Common myeloid progenitor, CD34-positive (primary cell): ENCODE results near the gene HIPK4.
A peak's percentile ranks its signal among the peaks of the same experiment; 100 is the strongest.

Experiments used
- CTCF ChIA-PET: fragments of 350-600 bp; sonication (Branson Sonifier 250); formaldehyde crosslinking; loops from one replicate; lab custom pipeline; 2021; ENCODE audit warnings: antibody characterized with exemption; lab: Charles Lee
- POLR2A ChIA-PET: fragments of 350-600 bp; sonication (Branson Sonifier 250); formaldehyde crosslinking; loops from one replicate; lab custom pipeline; 2021; ENCODE audit warnings: antibody characterized with exemption; lab: Charles Lee
- DNase-seq, 3 donors: peaks; one replicate each; pipeline versions ENCODE4 v3.0.0 to v3.0.0-alpha.2; 2013
- H3K27ac ChIP-seq, 2 experiments: 1 replicate in 1 of 2; 2 replicates in 1 of 2; pipeline ENCODE4 v1.7.0; 2013; ENCODE audit warnings: inconsistent platforms in 2 of 2, low read length in 2 of 2, mild to moderate bottlenecking in 2 of 2, low read depth in 1 of 2, moderate library complexity in 1 of 2; ENCODE audit not compliant: severe bottlenecking in 2 of 2, insufficient read depth in 1 of 2, poor library complexity in 1 of 2
- H3K27me3 ChIP-seq, 5 experiments: replicated peaks in 2 of 5; 1 replicate in 3 of 5; 2 replicates in 2 of 5; pipeline versions ENCODE4 v1.6.1 to v1.7.0; 2013; ENCODE audit warnings: low read length in 4 of 5, mild to moderate bottlenecking in 2 of 5, moderate library complexity in 2 of 5, inconsistent platforms in 1 of 5; ENCODE audit not compliant: insufficient read depth in 5 of 5, control insufficient read depth in 4 of 5
- H3K36me3 ChIP-seq, 4 experiments: 1 replicate in 2 of 4; 2 replicates in 2 of 4; pipeline versions ENCODE4 v1.6.1 to v1.7.0; 2013; ENCODE audit warnings: low read length in 3 of 4, control low read depth in 1 of 4, mild to moderate bottlenecking in 1 of 4; ENCODE audit not compliant: control insufficient read depth in 4 of 4, insufficient read depth in 4 of 4
- H3K4me1 ChIP-seq, 4 experiments: 1 replicate in 3 of 4; 2 replicates in 1 of 4; pipeline versions ENCODE4 v1.6.1 to v1.7.1; 2013; ENCODE audit warnings: low read length in 3 of 4, mild to moderate bottlenecking in 3 of 4, control low read depth in 1 of 4, inconsistent platforms in 1 of 4, moderate library complexity in 1 of 4; ENCODE audit not compliant: control insufficient read depth in 4 of 4, insufficient read depth in 4 of 4; ENCODE audit errors: control extremely low read depth in 1 of 4
- H3K4me3 ChIP-seq, 7 experiments: 1 replicate in 4 of 7; 2 replicates in 3 of 7; pipeline versions ENCODE4 v1.5.1 to v1.7.0; 2013; ENCODE audit warnings: mild to moderate bottlenecking in 7 of 7, low read length in 6 of 7, moderate library complexity in 6 of 7, inconsistent platforms in 2 of 7, low read depth in 2 of 7, control low read depth in 1 of 7; ENCODE audit not compliant: insufficient read depth in 4 of 7, control insufficient read depth in 1 of 7; ENCODE audit errors: extremely low read depth in 1 of 7
- H3K9me3 ChIP-seq, 5 experiments: 1 replicate in 4 of 5; 2 replicates in 1 of 5; pipeline versions ENCODE4 v1.6.1 to v1.7.1; 2013; ENCODE audit warnings: low read length in 4 of 5, mild to moderate bottlenecking in 2 of 5, inconsistent platforms in 1 of 5, low read depth in 1 of 5, moderate library complexity in 1 of 5; ENCODE audit not compliant: control insufficient read depth in 4 of 5, insufficient read depth in 2 of 5; ENCODE audit errors: control extremely low read depth in 1 of 5
- WGBS: methylation state at CpG from one replicate; pipeline ENCODE4 v1.1.5; 2013; ENCODE audit not compliant: insufficient coverage; 5-methylcytosine and 5-hydroxymethylcytosine counted together

HIPK4 gene

GRCh38 chr19:40348961-40349507, 40.9 kb downstream of the HIPK4 start:
- ChIA-PET CTCF (interaction anchor here (1.0 kb wide), 2 partner anchors 9 to 286 kb away, joined by 3 read pairs; no protein-coding TSS in a partner anchor), POLR2A (interaction anchor here (1.3 kb wide), 1 partner anchor 9 kb away, joined by 3 read pairs; no protein-coding TSS in a partner anchor)
- Histone ChIP-seq H3K4me3 (peak overlapping the region; percentile 23 to 99 (median 82)), H3K27me3 (no peaks in the 10 kb centered on the region), H3K36me3 (peaks cover 0 to 5% (median 0%) of the 10 kb centered on the region in 4 experiments), H3K9me3 (no peaks in the 10 kb centered on the region), H3K27ac (peak overlapping the region in 1 of 2 experiments; percentile 73), H3K4me1 (peaks cover 0 to 20% (median 15%) of the 10 kb centered on the region in 4 experiments)
- 20% methylated on average over 17 of the region's 17 CpGs for WGBS
- peak; percentile 27 to 47 (median 47) for DNase-seq

GRCh38 chr19:40348125-40348913, 41.7 kb downstream of the HIPK4 start, which contains the start of the genes C19orf47 and PLD3:
Gene C19orf47, minus strand, starts transcription at chr19:40348397. Its CDS starts 6,540 bp downstream, at chr19:40341857.
Gene PLD3, plus strand, starts transcription at chr19:40348695. Its CDS starts 17,789 bp downstream, at chr19:40366484.
- Histone ChIP-seq H3K27me3 (no peaks in the 10 kb centered on the region), H3K36me3 (peaks cover 0 to 5% (median 0%) of the 10 kb centered on the region in 4 experiments), H3K4me1 (peaks cover 0 to 20% (median 15%) of the 10 kb centered on the region in 4 experiments), H3K27ac (peak within 1 kb of the TSS; percentile 64 to 85), H3K4me3 (peak within 1 kb of the TSS; percentile 72 to 99 (median 82)), H3K9me3 (no peaks in the 10 kb centered on the region)
- peak; percentile 99 to 100 (median 100) for DNase-seq
- 0% methylated on average over 51 of the region's 77 CpGs for WGBS
- ChIA-PET POLR2A (interaction anchor here (0.6 to 1.3 kb wide), 3 partner anchors 10 to 1060 kb away, joined by 3 to 4 read pairs (median 3); no protein-coding TSS in a partner anchor), CTCF (interaction anchor here (0.8 to 1.5 kb wide), 4 partner anchors 10 to 293 kb away, joined by 3 to 7 read pairs (median 4); partner anchors contain the start of gene ZNF780B)

GRCh38 chr19:40344422-40344821, 45.6 kb downstream of the HIPK4 start:
- Histone ChIP-seq H3K4me3 (no peak overlapping the region), H3K27ac (no peak overlapping the region), H3K4me1 (peaks cover 0 to 19% (median 14%) of the 10 kb centered on the region in 4 experiments), H3K9me3 (no peaks in the 10 kb centered on the region), H3K27me3 (no peaks in the 10 kb centered on the region), H3K36me3 (peaks cover 0 to 11% (median 6%) of the 10 kb centered on the region in 4 experiments)
- WGBS = 52% methylated on average over 6 of the region's 7 CpGs
- no peak for DNase-seq
- ChIA-PET POLR2A (no interaction called here), CTCF (interaction anchor here (0.5 kb wide), 1 partner anchor 45 kb away, joined by 4 read pairs; no protein-coding TSS in a partner anchor)

GRCh38 chr19:40342644-40343311, 47.2 kb downstream of the HIPK4 start:
- peaks cover 0 to 11% (median 6%) of the 10 kb centered on the region in 4 experiments for H3K4me1 ChIP-seq
- 95% methylated on average over 6 of the region's 11 CpGs for WGBS
- DNase-seq = no peak
- no peak overlapping the region for H3K4me3 ChIP-seq
- H3K27me3 ChIP-seq = no peaks in the 10 kb centered on the region
- peaks cover 3 to 15% (median 10%) of the 10 kb centered on the region in 4 experiments for H3K36me3 ChIP-seq
- ChIA-PET CTCF (no interaction called here), POLR2A (no interaction called here)
- no peak overlapping the region for H3K27ac ChIP-seq
- H3K9me3 ChIP-seq = no peaks in the 10 kb centered on the region

- Histone ChIP-seq H3K4me3 (no peak overlapping the region), H3K36me3 (peaks cover 3 to 18% (median 10%) of the 10 kb centered on the region in 4 experiments), H3K27me3 (no peaks in the 10 kb centered on the region), H3K27ac (no peak overlapping the region), H3K4me1 (peaks cover 0 to 6% (median under 1%) of the 10 kb centered on the region in 4 experiments), H3K9me3 (no peaks in the 10 kb centered on the region)
- ChIA-PET CTCF (no interaction called here), POLR2A (no interaction called here)
- WGBS = 100% methylated on average over 6 of the region's 9 CpGs
- DNase-seq = no peak
These were observed 48.1 kb downstream of the HIPK4 start for GRCh38 chr19:40341601-40342482.

GRCh38 chr19:40339018-40339728, 50.8 kb downstream of the HIPK4 start:
- H3K4me3 ChIP-seq = no peak overlapping the region
- DNase-seq = no peak
- H3K27me3 ChIP-seq = no peaks in the 10 kb centered on the region
- H3K36me3 ChIP-seq = peaks cover 8 to 35% (median 20%) of the 10 kb centered on the region in 4 experiments
- no peak overlapping the region for H3K27ac ChIP-seq
- ChIA-PET POLR2A (no interaction called here), CTCF (no interaction called here)
- H3K9me3 ChIP-seq = no peaks in the 10 kb centered on the region
- H3K4me1 ChIP-seq = no peaks in the 10 kb centered on the region
- no CpG with 5 or more reads among the region's 4 CpGs for WGBS
